ENCODE data around the gene SLC38A11.
A peak's percentile ranks its signal among the peaks of the same experiment; 100 is the strongest.

The SLC38A11 gene

DNA sequence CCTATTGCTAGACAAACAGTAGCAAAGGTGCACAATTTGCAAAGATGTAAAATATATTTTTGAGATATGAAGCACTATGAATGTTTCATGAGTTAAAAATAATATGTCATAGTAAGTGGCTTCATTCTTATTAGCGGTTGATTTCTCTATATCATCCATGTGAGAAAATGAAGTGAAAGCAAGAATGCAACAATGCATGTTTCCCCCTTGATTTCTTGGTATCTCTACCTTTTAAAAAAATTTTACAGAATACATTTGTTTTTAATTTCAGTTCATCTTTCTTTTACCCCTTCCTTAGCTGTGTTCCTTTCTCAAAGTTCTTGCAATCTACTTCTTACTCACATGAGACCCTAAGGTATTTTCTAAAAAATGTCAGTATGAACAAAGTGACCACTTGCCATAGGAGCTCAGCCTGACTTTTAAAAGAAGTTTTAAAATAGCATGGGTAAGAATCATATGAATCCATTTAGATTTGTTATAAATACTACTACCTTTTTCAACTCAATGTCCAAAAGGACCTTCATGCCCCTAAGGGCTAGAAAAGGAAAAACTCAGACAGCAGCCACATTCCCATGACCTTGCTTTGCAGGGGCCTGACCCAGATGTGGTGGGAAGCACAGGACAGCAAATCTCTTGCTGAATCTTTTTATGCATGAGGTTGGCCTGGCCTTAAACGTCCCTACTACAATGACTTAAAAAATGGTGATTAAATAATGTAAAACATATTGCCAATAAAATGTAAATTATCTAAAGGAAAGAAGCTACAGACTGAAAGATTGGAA is 14.8 kb upstream of the SLC38A11 start:
- no peak for DNase-seq (ENCODE audit: low read depth)

DNA sequence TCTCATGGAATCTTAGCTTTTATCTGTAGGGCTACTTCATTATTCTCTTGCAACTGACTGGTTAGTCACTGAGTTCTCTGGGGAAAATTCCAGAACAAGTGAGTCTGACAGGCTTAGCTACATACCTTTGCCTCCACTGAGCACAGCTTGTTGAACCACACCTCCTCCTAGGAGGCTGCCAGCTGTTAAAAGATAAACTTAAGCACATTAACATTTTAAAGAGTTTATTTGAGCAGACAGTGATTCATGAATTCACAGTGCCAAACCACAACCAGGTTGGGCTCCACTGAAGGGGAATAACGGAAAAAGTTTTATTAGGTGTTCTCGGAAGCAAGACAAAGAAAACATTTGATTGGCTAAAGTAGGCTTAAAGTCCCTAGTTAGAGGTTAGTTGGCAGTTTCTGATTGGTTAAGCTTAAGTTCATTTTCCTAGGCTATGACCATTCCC is 12.5 kb upstream of the SLC38A11 start:
- DNase-seq (ENCODE audit: low read depth): peak; percentile 100

GRCh38 chr2:164967361-164967760 is 12.0 kb upstream of the SLC38A11 start:
- DNase-seq (ENCODE audit: low read depth): no peak

- DNase-seq (ENCODE audit: low read depth): no peak
Observed at GRCh38 chr2:164964700-164965099, 9.4 kb upstream of the SLC38A11 start.

DNA sequence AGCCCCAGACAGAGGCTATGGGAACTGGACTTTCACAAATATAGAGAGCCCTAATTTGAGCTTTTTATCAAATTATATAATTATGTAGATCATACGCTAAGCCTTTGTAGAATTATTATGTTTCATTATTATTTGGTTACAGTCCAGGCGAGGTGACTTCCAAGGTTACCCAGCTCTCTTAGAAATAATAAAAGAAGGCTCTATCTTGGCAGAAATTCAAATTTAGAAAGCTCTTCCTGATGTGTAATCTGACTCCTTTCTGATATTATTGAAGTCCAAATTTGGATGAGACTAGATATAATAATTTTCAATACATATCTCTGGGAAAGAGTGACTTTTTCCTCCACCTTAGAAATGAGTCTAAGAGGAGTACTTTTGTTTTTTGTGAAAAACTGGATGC is 4.8 kb upstream of the SLC38A11 start:
- peak; percentile 37 for DNase-seq (ENCODE audit: low read depth)

GRCh38 chr2:164954186-164954585 is 1.1 kb downstream of the SLC38A11 start:
- DNase-seq (ENCODE audit: low read depth): no peak

DNA sequence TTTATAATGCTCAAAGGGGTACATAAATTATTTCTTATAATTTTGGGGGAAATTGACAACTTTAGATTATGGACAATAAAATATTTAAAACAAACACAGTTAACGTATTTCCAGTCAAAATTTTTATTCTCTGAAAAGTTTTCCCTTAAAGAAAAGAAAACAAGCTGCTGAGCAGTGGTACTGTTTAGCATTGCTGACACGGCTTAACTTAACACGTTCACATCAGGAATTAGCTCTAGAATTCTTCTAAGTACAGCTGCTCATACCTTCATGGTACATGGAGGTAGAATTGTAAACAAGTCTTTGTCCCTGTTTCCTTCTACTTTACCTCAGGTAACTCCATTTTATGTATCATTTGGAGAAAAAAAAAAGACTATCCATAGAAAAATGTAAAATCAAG is 2.0 kb downstream of the SLC38A11 start:
- DNase-seq (ENCODE audit: low read depth): no peak

GRCh38 chr2:164952057-164952702 is 3.1 kb downstream of the SLC38A11 start:
- DNase-seq (ENCODE audit: low read depth): no peak

- DNase-seq (ENCODE audit: low read depth): no peak
Observed at GRCh38 chr2:164948540-164948939, 6.8 kb downstream of the SLC38A11 start.

- no peak for DNase-seq (ENCODE audit: low read depth)
Observed at GRCh38 chr2:164947281-164947680, 8.0 kb downstream of the SLC38A11 start.

- no peak for DNase-seq (ENCODE audit: low read depth)
Observed at GRCh38 chr2:164943289-164943688, 12.0 kb downstream of the SLC38A11 start.

DNA sequence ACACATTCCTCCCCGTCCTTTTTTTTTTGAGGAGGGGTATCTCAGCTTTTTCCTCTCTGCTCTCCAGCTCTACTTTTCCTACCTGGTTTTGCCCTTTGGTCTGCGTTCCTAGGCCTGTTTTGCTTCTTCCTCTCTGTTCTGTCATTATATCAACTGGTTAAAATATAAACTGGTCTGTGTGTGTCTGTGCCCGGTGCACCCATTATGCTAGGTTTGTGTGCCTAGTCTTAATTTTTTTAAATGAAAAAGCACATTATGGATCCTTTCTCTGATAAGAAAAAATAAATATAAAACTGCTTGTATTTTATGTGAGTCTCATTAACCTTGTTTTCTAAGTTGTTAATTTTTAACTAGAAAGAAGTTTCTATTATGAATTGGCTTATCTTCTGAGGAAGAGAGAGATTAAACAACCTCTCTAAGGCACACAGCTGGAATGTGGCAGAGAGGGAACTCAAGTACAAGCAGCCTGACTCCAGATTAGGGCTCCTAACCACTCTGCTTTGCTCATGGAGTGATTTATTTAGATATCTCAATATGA is 17.4 kb downstream of the SLC38A11 start:
- DNase-seq (ENCODE audit: low read depth): no peak

DNA sequence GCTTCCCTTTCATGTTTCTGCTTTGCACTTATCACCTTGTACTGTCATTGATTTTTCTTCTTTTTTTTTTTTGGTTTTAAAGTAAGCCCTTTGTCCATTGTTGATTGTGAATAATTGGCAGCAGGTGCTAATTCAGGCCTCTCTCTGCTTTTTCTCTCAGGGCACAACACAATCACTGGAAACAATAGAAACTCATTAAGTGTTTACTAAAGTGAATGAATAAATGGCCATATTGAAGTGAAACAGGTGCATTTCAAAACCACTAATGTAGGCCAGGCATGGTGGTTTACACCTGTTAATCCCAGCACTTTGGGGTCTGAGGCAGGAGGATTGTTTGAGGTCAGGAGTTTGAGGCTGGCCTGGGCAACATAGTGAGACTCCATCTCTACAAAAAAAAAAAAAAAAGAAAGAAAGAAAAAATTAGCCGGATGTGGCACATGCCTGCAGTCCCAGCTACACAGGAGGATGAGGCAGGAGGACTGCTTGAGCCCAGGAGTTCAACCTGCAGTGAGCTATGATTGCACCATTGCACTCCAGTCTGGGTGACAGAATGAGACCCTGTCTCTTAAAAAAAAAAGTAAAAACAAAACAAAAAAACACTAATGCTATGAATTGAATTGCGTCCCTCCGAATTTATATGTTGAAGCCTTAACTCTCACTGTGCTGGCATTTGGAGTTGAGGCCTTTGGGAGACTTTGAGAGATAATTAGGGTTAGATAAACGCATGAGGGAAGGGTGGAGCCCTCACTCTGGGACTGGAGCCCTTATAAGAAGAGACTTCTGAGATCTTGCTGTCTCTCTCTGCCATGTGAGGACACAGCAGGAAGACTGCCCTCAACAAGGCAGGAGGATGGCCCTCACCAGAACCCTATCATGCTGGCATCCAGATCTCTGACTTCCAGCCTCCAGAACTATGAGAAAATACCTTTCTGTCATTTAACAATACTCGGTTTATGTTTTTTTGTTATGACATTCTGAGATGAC is 19.9 kb downstream of the SLC38A11 start:
- DNase-seq (ENCODE audit: low read depth): no peak

DNA sequence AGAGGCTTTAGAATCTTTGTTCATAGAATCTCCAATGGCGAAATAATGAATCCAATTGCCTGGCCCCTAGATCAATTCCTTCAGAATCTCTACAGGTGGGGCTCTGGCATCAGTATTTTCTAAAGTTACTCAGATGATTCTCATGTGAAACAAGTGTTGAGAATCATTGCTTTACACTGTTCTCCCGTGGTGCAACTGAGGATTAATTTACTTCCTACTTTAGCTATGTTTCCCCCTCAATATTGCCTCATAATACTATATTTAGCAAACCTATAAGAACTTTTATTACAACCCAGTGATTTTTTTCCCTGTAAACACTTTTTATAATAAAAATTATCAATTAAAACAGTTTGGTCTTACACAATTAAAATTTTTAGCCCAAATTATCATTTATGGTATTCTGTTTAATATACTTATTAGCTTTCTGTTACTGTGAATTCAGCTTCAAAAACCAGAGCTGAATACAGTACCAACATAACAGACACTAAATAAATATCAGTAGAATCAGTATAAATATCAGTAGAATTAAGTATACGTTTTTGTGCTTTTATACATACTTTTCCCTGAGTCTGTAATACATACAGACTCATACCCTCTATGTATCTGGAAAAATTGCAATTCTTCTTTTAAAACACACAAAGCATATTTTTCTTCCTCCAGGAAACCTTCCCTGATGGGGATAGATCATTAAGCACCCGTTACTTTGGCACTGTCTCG is 20.8 kb downstream of the SLC38A11 start:
- no peak for DNase-seq (ENCODE audit: low read depth)

DNA sequence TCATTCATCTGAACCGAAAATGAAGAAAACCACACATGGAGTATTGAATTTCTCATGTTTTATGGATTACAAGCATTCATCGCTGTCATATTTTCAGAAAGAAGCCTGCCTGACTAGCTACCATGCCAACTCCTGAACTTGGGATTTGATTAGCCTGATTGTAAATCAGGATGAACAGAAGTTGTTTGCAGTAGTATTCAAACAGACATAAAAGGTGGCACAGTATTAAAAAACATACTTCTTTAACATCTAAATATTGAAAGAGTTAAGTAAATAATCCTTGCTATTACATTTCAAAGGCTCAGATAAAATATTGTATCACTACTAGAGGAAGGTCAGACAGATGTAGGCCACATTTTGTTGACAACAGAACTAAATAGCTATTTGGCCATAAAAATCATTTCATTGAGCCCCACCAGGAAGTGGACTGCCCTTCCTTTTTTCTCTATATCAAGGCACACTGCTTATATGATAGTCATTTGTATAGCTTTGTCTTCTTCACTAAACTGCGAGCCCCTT is 21.6 kb downstream of the SLC38A11 start:
- no peak for DNase-seq (ENCODE audit: low read depth)

DNA sequence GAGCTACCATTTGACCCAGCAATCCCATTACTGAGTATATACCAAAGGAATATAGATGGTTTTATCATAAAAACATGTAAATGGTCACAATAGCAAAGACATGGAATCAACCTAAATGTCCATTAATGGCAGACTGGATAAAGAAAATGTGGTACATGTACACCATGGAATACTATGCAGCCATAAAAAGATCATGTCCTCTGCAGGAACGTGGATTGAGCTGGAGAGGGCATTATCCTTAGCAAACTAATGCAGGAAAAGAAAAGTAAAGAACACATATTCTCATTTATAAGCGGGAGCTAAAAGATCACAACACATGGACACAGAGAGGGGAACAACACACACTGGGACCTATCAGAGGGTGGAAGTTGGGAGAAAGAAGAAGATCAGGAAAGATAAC is 22.9 kb downstream of the SLC38A11 start:
- no peak for DNase-seq (ENCODE audit: low read depth)

DNA sequence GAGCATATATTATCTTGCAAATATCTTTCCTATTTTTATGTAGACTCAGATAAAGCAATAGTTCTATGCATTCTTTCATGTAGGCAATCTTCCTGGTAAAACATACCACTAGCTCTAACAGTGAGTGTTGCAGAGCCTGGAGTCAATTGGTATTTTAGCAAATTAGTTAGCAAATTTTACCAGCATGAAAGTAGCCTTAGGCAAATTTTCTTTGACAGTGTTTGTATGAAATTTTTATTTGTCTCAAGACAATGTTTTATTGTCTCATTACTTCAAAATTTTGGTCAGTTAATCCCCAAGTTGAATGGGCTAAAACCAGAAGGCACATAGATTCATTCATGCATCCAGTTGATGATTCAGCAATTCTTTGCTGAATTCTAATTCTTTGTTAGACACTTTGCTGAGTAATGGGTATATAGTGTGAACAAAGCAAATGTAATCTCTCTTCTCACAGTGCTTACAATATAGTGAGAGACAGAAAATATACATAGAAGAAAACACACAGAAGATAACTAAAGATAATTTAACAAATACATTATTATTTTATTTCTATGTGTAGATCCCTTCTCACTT is 27.1 kb downstream of the SLC38A11 start:
- DNase-seq (ENCODE audit: low read depth): no peak

GRCh38 chr2:164922134-164922533 is 33.2 kb downstream of the SLC38A11 start:
- DNase-seq (ENCODE audit: low read depth): no peak

GRCh38 chr2:164920430-164920829 is 34.9 kb downstream of the SLC38A11 start:
- peak; percentile 97 for DNase-seq (ENCODE audit: low read depth)

GRCh38 chr2:164917296-164917903 is 37.9 kb downstream of the SLC38A11 start:
- DNase-seq (ENCODE audit: low read depth): peak; percentile 52

Data from iris pigment epithelial cell (primary cell).